Neural cell (in vitro differentiated cells): Measurements from ENCODE around the gene SPON2.

Source experiments
- EP300 ChIP-seq: fragments of 450-650 bp; conservative IDR thresholded peaks from 2 replicates; pipeline ENCODE4 v1.6.1; 2014; ENCODE audit warnings: antibody characterized with exemption, mild to moderate bottlenecking, moderate library complexity; ENCODE audit not compliant: poor library complexity, severe bottlenecking
- EZH2 ChIP-seq: fragments of 200-600, 300-800 bp; shearing (Covaris generic), sonication (generic); IDR thresholded peaks from 2 replicates; pipeline ENCODE4 v1.6.1; 2014; ENCODE audit warnings: antibody characterized with exemption, low read length, borderline replicate concordance, mild to moderate bottlenecking; ENCODE audit not compliant: insufficient read depth, poor library complexity, severe bottlenecking
- MXI1 ChIP-seq: fragments of 450-650 bp; conservative IDR thresholded peaks from 2 replicates; pipeline ENCODE4 v1.6.1; 2014; ENCODE audit warnings: antibody characterized with exemption, mild to moderate bottlenecking; ENCODE audit not compliant: poor library complexity, severe bottlenecking
- POLR2AphosphoS5 ChIP-seq: IDR thresholded peaks from 2 replicates; pipeline ENCODE4 v1.6.1; 2012
- RAD21 ChIP-seq: fragments of 450-650 bp; conservative IDR thresholded peaks from 2 replicates; pipeline ENCODE4 v1.6.1; 2014; ENCODE audit warnings: antibody characterized with exemption, mild to moderate bottlenecking, moderate library complexity
- SMC3 ChIP-seq: fragments of 450-650 bp; conservative IDR thresholded peaks from 2 replicates; pipeline ENCODE4 v1.6.1; 2014; ENCODE audit warnings: antibody characterized with exemption, mild to moderate bottlenecking, moderate library complexity; ENCODE audit not compliant: poor library complexity
- TF ChIP-seq, protein P1 (sequence below): fragments of 450-650 bp; IDR thresholded peaks from 2 replicates; pipeline ENCODE4 v1.5.1; 2014; ENCODE audit warnings: antibody characterized with exemption, mild to moderate bottlenecking, moderate library complexity; ENCODE audit not compliant: poor library complexity, severe bottlenecking
- TF ChIP-seq, protein P2 (sequence below): IDR thresholded peaks from 2 replicates; pipeline ENCODE4 v1.6.1; 2012; ENCODE audit warnings: borderline replicate concordance

DNA sequence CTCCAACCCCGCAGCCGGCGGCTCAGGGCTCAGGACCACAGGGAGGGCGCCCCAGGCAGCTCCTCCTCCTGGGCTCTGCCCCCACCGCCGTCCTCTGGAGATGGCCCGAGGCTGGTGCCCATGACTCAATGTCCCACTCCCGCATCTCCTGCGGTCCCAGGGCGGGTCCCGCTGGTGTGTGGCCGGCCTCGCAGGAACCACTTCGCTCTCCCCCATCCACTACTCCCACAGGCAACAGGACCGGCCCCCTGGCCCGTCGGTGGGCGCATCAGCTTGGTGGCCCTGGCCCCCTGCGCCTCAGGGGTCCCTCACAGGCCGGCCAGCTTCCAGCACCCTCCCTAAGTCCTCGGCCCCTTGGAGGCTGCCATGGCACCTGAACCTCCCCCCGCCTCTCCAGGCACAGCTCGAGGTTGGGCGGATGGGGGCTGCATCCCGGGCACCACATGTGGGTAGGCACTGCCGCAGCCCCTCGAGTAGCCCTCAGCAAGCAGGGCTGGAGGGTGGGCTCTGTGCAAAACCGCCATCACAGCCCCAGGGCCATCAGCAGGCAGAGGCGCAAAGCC, 22.8 kb upstream of the SPON2 start:
- TF ChIP-seq, protein P1, sequence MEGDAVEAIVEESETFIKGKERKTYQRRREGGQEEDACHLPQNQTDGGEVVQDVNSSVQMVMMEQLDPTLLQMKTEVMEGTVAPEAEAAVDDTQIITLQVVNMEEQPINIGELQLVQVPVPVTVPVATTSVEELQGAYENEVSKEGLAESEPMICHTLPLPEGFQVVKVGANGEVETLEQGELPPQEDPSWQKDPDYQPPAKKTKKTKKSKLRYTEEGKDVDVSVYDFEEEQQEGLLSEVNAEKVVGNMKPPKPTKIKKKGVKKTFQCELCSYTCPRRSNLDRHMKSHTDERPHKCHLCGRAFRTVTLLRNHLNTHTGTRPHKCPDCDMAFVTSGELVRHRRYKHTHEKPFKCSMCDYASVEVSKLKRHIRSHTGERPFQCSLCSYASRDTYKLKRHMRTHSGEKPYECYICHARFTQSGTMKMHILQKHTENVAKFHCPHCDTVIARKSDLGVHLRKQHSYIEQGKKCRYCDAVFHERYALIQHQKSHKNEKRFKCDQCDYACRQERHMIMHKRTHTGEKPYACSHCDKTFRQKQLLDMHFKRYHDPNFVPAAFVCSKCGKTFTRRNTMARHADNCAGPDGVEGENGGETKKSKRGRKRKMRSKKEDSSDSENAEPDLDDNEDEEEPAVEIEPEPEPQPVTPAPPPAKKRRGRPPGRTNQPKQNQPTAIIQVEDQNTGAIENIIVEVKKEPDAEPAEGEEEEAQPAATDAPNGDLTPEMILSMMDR = no peak
- TF ChIP-seq EZH2 (no peak), RAD21 (no peak), POLR2AphosphoS5 (no peak), SMC3 (no peak), EP300 (no peak), MXI1 (no peak)
- TF ChIP-seq, protein P2, sequence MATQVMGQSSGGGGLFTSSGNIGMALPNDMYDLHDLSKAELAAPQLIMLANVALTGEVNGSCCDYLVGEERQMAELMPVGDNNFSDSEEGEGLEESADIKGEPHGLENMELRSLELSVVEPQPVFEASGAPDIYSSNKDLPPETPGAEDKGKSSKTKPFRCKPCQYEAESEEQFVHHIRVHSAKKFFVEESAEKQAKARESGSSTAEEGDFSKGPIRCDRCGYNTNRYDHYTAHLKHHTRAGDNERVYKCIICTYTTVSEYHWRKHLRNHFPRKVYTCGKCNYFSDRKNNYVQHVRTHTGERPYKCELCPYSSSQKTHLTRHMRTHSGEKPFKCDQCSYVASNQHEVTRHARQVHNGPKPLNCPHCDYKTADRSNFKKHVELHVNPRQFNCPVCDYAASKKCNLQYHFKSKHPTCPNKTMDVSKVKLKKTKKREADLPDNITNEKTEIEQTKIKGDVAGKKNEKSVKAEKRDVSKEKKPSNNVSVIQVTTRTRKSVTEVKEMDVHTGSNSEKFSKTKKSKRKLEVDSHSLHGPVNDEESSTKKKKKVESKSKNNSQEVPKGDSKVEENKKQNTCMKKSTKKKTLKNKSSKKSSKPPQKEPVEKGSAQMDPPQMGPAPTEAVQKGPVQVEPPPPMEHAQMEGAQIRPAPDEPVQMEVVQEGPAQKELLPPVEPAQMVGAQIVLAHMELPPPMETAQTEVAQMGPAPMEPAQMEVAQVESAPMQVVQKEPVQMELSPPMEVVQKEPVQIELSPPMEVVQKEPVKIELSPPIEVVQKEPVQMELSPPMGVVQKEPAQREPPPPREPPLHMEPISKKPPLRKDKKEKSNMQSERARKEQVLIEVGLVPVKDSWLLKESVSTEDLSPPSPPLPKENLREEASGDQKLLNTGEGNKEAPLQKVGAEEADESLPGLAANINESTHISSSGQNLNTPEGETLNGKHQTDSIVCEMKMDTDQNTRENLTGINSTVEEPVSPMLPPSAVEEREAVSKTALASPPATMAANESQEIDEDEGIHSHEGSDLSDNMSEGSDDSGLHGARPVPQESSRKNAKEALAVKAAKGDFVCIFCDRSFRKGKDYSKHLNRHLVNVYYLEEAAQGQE = no peak
